ENCODE data around the gene FGFBP3. TPM values are rescaled to one million over a fixed set of nuclear protein-coding genes. Genes with fewer than 3 reads are reported as not detected.

FGFBP3 gene
- total RNA-seq, 6 experiments from 2014 or later = 0.10 to 0.55 (median 0.20) TPM; not detected in 1

- Histone ChIP-seq H3K9me3 (no peaks in the 10 kb centered on the region), H3K4me3 (peak overlapping the region; percentile 29 to 52 (median 43)), H3K27me3 (no peaks in the 10 kb centered on the region), H3K36me3 (no peaks in the 10 kb centered on the region), H3K27ac (no peak overlapping the region), H3K4me1 (peaks cover 0 to 10% (median 5%) of the 10 kb centered on the region in 4 donors)
- WGBS (ENCODE audit: insufficient coverage, low coverage, low lambda C conversion rate, missing lambda C conversion rate) = 1% methylated on average over 21 of the region's 59 CpGs
- ATAC-seq = peak; percentile 45 to 68 (median 66)
- intact Hi-C loops (cut with DNase I) = no loop called here
- no peak for DNase-seq
- no peak for TF ChIP-seq CTCF (IDR thresholded peaks at IDR 0.05)
- TF ChIP-seq POLR2A (IDR thresholded peaks at IDR 0.05) = no peak
These were observed 21.8 kb downstream of the FGFBP3 start for GRCh38 chr10:91887272-91888076.

GRCh38 chr10:91886954-91887271 lies 22.4 kb downstream of the FGFBP3 start:
- ATAC-seq (no peak), DNase-seq (no peak)
- intact Hi-C loops (cut with DNase I) = no loop called here
- H3K27ac ChIP-seq = no peak overlapping the region
- H3K9me3 ChIP-seq = no peaks in the 10 kb centered on the region
- TF ChIP-seq POLR2A (IDR thresholded peaks at IDR 0.05) = no peak
- TF ChIP-seq CTCF (IDR thresholded peaks at IDR 0.05) = no peak
- peaks cover 0 to 10% (median 5%) of the 10 kb centered on the region in 4 donors for H3K4me1 ChIP-seq
- 37% methylated on average over 6 of the region's 6 CpGs for WGBS (ENCODE audit: insufficient coverage, low coverage, low lambda C conversion rate, missing lambda C conversion rate)
- H3K27me3 ChIP-seq = no peaks in the 10 kb centered on the region
- no peaks in the 10 kb centered on the region for H3K36me3 ChIP-seq
- H3K4me3 ChIP-seq = peak overlapping the region in 2 of 3 donors; percentile 43 to 52

GRCh38 chr10:91885362-91886079 lies 23.8 kb downstream of the FGFBP3 start:
- intact Hi-C loops (cut with DNase I) = no loop called here
- 94% methylated on average over 9 of the region's 9 CpGs for WGBS (ENCODE audit: insufficient coverage, low coverage, low lambda C conversion rate, missing lambda C conversion rate)
- TF ChIP-seq CTCF (IDR thresholded peaks at IDR 0.05) (no peak), POLR2A (IDR thresholded peaks at IDR 0.05) (no peak)

DNA sequence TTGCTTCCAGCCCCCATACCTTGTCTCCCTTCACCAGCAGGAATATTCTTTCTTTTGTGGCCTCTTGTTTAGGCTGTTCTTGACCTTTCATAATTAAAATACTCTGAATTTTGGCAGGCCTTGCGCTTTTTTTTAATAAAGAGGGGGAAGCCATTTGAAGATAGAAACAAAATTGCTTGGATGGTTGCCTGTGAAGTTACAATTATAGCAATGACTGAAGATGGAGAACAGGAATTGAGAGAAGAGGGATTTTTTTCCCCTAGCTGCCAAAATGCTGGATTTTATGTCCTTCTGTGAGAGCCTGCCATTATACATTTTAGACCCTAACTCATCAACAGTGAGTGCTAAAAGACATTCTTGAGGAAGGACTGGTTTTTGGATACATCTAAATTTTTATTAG lies 24.8 kb downstream of the FGFBP3 start:
- H3K27me3 ChIP-seq = no peaks in the 10 kb centered on the region
- no peaks in the 10 kb centered on the region for H3K36me3 ChIP-seq
- no peak for DNase-seq
- WGBS (ENCODE audit: insufficient coverage, low coverage, low lambda C conversion rate, missing lambda C conversion rate) = 73% methylated on average over 1 of the region's 1 CpG
- TF ChIP-seq CTCF (IDR thresholded peaks at IDR 0.05) (no peak), POLR2A (IDR thresholded peaks at IDR 0.05) (no peak)
- H3K27ac ChIP-seq = no peak overlapping the region
- H3K4me3 ChIP-seq = no peak overlapping the region
- H3K4me1 ChIP-seq = peaks cover 0 to 10% (median 5%) of the 10 kb centered on the region in 4 donors
- intact Hi-C loops (cut with DNase I) = no loop called here
- no peaks in the 10 kb centered on the region for H3K9me3 ChIP-seq
- ATAC-seq = no peak

More at GRCh38 chr10:91885362-91886079, 23.8 kb downstream of the FGFBP3 start:
- DNase-seq (no peak), ATAC-seq (no peak)
- Histone ChIP-seq H3K27me3 (no peaks in the 10 kb centered on the region), H3K27ac (no peak overlapping the region), H3K4me3 (no peak overlapping the region), H3K4me1 (peaks cover 0 to 10% (median 5%) of the 10 kb centered on the region in 4 donors), H3K36me3 (no peaks in the 10 kb centered on the region), H3K9me3 (no peaks in the 10 kb centered on the region)
